Ovary (tissue), 9 donors: ENCODE measurements around the gene ALDH3B1. TPM values are rescaled to one million over a fixed set of nuclear protein-coding genes. Genes with fewer than 3 reads are reported as not detected.

Source experiments
- DNase-seq, 5 donors: peaks; one replicate each; pipeline ENCODE4 v3.0.0-alpha.2; 2019 to 2020
- H3K27ac ChIP-seq, 2 donors: fragments of 200-600 bp; one replicate each; pipeline versions ENCODE4 v1.5.1 to v1.8.0; 2019 to 2022
- H3K27me3 ChIP-seq: fragments of 200-600 bp; one replicate; pipeline ENCODE4 v1.8.0; 2022
- H3K36me3 ChIP-seq: fragments of 200-600 bp; sonication (generic); one replicate; pipeline ENCODE4 v1.5.1; 2019
- H3K4me1 ChIP-seq: one replicate; pipeline ENCODE4 v1.8.1; 2013; ENCODE audit warnings: mild to moderate bottlenecking, moderate library complexity; ENCODE audit not compliant: insufficient read depth
- H3K4me3 ChIP-seq: fragments of 200-600 bp; sonication (generic); one replicate; pipeline ENCODE4 v1.5.1; 2017
- H3K9me3 ChIP-seq, 2 donors: fragments of 200-600 bp in 1 of 2; sonication (generic) in 1 of 2; one replicate each; pipeline versions ENCODE4 v1.5.1 to v1.8.1; 2013 to 2019; ENCODE audit warnings: mild to moderate bottlenecking in 1 of 2, moderate library complexity in 1 of 2
- EP300 ChIP-seq: sonication (generic); formaldehyde crosslinking; IDR thresholded peaks from one replicate; pipeline ENCODE4 v1.6.1; 2017; ENCODE audit warnings: antibody characterized with exemption
- POLR2A ChIP-seq: fragments of 450-650 bp; IDR thresholded peaks from one replicate; pipeline ENCODE4 v1.6.1; 2017; ENCODE audit warnings: antibody characterized with exemption, mild to moderate bottlenecking, moderate library complexity
- WGBS, 3 donors: extraction: QIAGEN DNeasy Blood & Tissue Kit in 1 of 3; methylation state at CpG; one replicate each; pipeline versions ENCODE4 v1.1.5 to v1.1.7; 2013 to 2017; 5-methylcytosine and 5-hydroxymethylcytosine counted together
- intact Hi-C, 4 donors: fragments of 100-400 bp; cut with DNase I; formaldehyde crosslinking; loops; one replicate each; pipeline versions ENCODE4 v1.11.0 to v1.15.1; 2022 to 2023
- polyA plus RNA-seq, 2 donors: library from polyadenylated mRNA; stranded (reverse); fragments of 200-250 nt in 1 of 2; fragments of 350-450 nt in 1 of 2; fragmentation: Illumina TruSeq in 1 of 2; extraction: RNeasy Lipid Tissue Mini Kit (QIAGEN cat#74804) in 1 of 2; gene quantifications; one replicate each; pipeline ENCODE4 v1.2.3, GENCODE V29; 2013 to 2014
- total RNA-seq, 7 donors: library from RNA; depleted of rRNA in 2 of 7; stranded (reverse); fragments of >200 nt in 2 of 7; fragmentation: NEBNext Ultra II Directional in 3 of 7; extraction: Animal tissue kit (Norgen Biotek cat#: 25700) in 3 of 7; gene quantifications; one replicate each; pipeline versions ENCODE4 v1.1.0 to v1.2.4, GENCODE V29; 2016 to 2023
- TF ChIP-seq, protein P1 (sequence below), 3 donors: fragments of 450-650 bp in 2 of 3; fragments of 200-600 bp in 1 of 3; IDR thresholded peaks; one replicate each; pipeline versions ENCODE4 v1.5.1 to v1.8.0; 2016 to 2022; ENCODE audit warnings: antibody characterized with exemption in 3 of 3, mild to moderate bottlenecking in 1 of 3
- donor health status: DM: no; HTN: no; CAD: no; lungs with moderate emphysema.
- donor health status: DM: no; HTN: no; CAD: no.
- donor health status: Bipolar disorder and iron deficiency.
- donor health status: DM: yes; HTN: yes; CAD: no.
- donor health status: DM: no; HTN: no; CAD: no.
- donor health status: DM: yes; HTN: yes; CAD: no.

The ALDH3B1 gene
- total and polyA plus RNA-seq, 9 donors: 1.8 to 65.3 (median 7.4) TPM

DNA sequence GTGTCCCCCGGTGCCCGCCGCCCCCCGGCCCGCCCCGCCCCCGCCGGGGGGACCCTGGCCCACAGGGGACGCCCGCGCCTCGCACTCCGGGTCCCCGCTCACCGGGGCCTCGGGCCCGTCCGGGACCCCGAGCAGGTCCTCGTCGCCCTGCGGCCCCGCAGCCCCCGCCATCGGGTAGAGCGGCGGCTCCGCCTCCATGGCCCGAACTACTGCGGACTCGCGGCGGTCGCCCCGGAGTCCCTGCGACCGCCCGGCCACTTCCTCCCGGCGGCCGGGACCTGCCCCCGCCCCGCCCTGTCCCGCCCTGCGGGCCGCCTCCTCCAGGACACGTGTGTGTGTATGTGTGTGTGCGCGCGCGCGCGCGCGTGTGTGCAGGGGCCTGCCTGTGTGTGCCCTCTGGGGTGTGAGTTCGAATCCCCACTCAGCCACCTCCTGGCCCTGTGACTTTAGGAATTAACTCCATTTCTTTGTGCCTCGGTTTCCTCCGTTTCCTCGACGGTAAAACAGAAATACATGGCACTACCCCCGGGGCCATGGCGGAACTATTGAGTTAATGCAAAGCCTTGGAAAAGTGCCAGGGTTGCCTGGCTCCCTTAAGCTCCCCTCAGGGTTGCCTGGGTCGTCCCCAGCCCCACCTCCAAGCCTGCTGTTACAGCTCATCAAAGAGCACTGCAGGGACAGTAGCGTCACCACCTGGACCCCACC, 6.1 kb upstream of the ALDH3B1 start, which contains the start of gene UNC93B1:
TSS of gene UNC93B1 (minus strand) at position 252 of the 705 bp plus-strand sequence. CDS start at position 198, 54 bp downstream.
- DNase-seq: peak; percentile 74 to 82 (median 75)
- peak within 1 kb of the TSS; percentile 13 to 50 for H3K27ac ChIP-seq
- TF ChIP-seq POLR2A (no peak), EP300 (no peak)
- TF ChIP-seq, protein P1, sequence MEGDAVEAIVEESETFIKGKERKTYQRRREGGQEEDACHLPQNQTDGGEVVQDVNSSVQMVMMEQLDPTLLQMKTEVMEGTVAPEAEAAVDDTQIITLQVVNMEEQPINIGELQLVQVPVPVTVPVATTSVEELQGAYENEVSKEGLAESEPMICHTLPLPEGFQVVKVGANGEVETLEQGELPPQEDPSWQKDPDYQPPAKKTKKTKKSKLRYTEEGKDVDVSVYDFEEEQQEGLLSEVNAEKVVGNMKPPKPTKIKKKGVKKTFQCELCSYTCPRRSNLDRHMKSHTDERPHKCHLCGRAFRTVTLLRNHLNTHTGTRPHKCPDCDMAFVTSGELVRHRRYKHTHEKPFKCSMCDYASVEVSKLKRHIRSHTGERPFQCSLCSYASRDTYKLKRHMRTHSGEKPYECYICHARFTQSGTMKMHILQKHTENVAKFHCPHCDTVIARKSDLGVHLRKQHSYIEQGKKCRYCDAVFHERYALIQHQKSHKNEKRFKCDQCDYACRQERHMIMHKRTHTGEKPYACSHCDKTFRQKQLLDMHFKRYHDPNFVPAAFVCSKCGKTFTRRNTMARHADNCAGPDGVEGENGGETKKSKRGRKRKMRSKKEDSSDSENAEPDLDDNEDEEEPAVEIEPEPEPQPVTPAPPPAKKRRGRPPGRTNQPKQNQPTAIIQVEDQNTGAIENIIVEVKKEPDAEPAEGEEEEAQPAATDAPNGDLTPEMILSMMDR (IDR thresholded peaks at IDR 0.05): no peak
- H3K27me3 ChIP-seq: no peaks in the 10 kb centered on the region
- intact Hi-C loops: loop anchor here in 1 of 4 donors (10.0 kb wide), 1 partner anchor 201 kb away; no protein-coding TSS in a partner anchor
- H3K9me3 ChIP-seq: no peaks in the 10 kb centered on the region
- H3K36me3 ChIP-seq: no peaks in the 10 kb centered on the region
- peaks cover 2% of the 10 kb centered on the region for H3K4me1 ChIP-seq
- H3K4me3 ChIP-seq: peak within 1 kb of the TSS; percentile 62
- WGBS, 3 donors: 3 to 9% (median 4%) methylated on average over 26 to 64 of the region's 64 CpGs

DNA sequence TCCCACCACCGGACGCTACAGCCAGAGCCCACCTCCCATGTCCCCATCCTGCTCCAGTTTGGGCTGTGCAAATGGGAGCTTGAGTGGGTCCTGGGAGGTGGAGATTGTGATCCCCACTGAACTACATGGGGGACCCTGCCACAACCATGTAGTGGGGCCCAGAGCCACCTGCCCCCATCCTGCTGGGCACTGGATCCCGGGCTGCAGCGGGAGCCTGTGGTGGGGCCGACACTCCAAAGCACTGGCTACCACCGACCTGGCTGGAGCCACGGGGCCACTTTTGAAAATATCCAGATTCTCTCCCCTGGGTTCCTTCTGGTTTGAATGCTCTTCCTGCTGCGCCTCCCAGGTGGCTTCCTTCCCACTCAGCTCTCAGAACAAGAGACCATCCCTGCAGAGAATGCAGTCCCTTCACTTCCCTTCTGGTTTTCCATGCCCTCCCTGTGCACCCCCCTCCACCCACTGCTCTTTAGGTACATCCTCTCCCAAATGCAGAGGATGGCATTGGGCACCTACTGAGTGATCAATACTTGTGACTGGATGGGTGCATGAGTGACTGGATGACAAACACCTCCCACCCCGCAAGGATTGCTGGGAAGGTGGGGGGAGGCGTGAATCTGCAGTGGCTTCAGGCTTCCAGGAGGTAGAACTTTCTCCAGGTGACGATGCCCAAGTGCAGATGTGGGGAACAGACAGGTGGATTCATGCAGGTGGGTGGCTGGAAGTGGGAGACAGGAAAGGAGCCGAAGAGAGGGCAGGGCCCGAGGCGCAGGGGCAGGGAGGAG, 5.4 kb upstream of the ALDH3B1 start:
- 71 to 78% (median 72%) methylated on average over 14 of the region's 14 CpGs for WGBS, 3 donors
- H3K36me3 ChIP-seq: no peaks in the 10 kb centered on the region
- no peaks in the 10 kb centered on the region for H3K27me3 ChIP-seq
- TF ChIP-seq POLR2A: no peak
- TF ChIP-seq, protein P1 (IDR thresholded peaks at IDR 0.05): no peak
- no peak for TF ChIP-seq EP300
- no peak overlapping the region for H3K27ac ChIP-seq
- peaks cover 4% of the 10 kb centered on the region for H3K4me1 ChIP-seq
- no peak for DNase-seq
- intact Hi-C loops: loop anchor here in 1 of 4 donors (10.0 kb wide), 1 partner anchor 200 kb away; no protein-coding TSS in a partner anchor
- no peaks in the 10 kb centered on the region for H3K9me3 ChIP-seq
- no peak overlapping the region for H3K4me3 ChIP-seq

DNA sequence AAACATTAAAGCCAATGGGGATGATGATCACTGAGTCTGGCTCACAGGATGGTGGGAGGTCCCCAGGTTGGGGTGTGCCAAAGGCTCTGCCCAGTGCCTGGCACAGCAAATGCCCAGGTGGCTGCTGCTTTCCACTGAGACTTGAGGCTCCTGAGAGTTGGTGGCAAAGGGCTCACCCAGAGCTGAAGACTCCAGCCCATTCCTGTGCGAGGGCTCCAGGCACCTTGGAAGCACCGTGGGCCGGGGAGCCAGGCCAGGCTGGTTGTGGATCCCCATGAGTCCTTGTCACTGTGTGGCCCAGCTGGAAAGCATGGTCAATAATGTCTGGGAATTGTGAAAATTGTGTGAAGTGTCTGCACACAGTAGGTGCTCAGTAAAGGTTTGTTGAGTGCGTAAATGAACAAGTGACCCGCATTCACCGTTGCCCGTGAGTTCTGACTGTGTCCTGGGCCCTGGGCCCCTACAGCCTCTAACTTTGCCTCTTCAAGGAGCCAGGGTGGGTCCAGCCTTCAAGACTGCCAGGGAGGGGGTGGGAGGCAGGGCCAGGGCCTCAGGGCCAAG, 3.4 kb upstream of the ALDH3B1 start:
- H3K4me3 ChIP-seq: no peak overlapping the region
- H3K36me3 ChIP-seq: no peaks in the 10 kb centered on the region
- H3K9me3 ChIP-seq: no peaks in the 10 kb centered on the region
- H3K27ac ChIP-seq: no peak overlapping the region
- peaks cover 10% of the 10 kb centered on the region for H3K4me1 ChIP-seq
- TF ChIP-seq POLR2A (no peak), EP300 (no peak)
- TF ChIP-seq, protein P1 (IDR thresholded peaks at IDR 0.05): no peak
- DNase-seq: peak in 1 of 5 donors; percentile 8
- intact Hi-C loops: loop anchor here in 1 of 4 donors (10.0 kb wide), 1 partner anchor 198 kb away; no protein-coding TSS in a partner anchor
- no peaks in the 10 kb centered on the region for H3K27me3 ChIP-seq
- WGBS, 3 donors: 95% methylated on average over 7 of the region's 7 CpGs
